GM12875 (cell line): ENCODE results near the gene CCDC127.

Experiments
- H3K4me3 ChIP-seq: one replicate; pipeline ENCODE4 v1.5.1; 2011; ENCODE audit warnings: low read depth, low read length, control low read depth
- CTCF ChIP-seq: IDR thresholded peaks from 2 replicates; pipeline ENCODE4 v1.5.1; 2011; ENCODE audit warnings: low read depth, mild to moderate bottlenecking, control low read depth, inconsistent platforms, low read length, moderate library complexity, borderline replicate concordance; ENCODE audit not compliant: insufficient read depth

The CCDC127 gene

GRCh38 chr5:173392-174290 lies 44.3 kb downstream of the CCDC127 start:
- TF ChIP-seq CTCF = no peak
- H3K4me3 ChIP-seq = no peak overlapping the region

GRCh38 chr5:172841-173251 lies 45.1 kb downstream of the CCDC127 start:
- no peak overlapping the region for H3K4me3 ChIP-seq
- TF ChIP-seq CTCF = no peak

- no peak for TF ChIP-seq CTCF
- no peak overlapping the region for H3K4me3 ChIP-seq
Observed at GRCh38 chr5:172421-172820, 45.5 kb downstream of the CCDC127 start.

- H3K4me3 ChIP-seq = no peak overlapping the region
- no peak for TF ChIP-seq CTCF
Observed at GRCh38 chr5:171801-172331, 46.1 kb downstream of the CCDC127 start.

- no peak overlapping the region for H3K4me3 ChIP-seq
- TF ChIP-seq CTCF = no peak
Observed at GRCh38 chr5:170971-171800, 46.8 kb downstream of the CCDC127 start.

GRCh38 chr5:169728-170094 lies 48.2 kb downstream of the CCDC127 start:
- H3K4me3 ChIP-seq = no peak overlapping the region
- TF ChIP-seq CTCF = no peak
